Stimulated activated CD8-positive, alpha-beta memory T cell treated with anti-CD3 and anti-CD28 coated beads, Interleukin-2, amount 100 ng/mL, for 48 hours (primary cell): ENCODE results near the gene TSPYL2.

Experiments
- DNase-seq, 2 donors: peaks; one replicate each; pipeline ENCODE4 v3.0.0-alpha.2; 2020; ENCODE audit warnings: low read depth in 2 of 2

TSPYL2 gene

DNA sequence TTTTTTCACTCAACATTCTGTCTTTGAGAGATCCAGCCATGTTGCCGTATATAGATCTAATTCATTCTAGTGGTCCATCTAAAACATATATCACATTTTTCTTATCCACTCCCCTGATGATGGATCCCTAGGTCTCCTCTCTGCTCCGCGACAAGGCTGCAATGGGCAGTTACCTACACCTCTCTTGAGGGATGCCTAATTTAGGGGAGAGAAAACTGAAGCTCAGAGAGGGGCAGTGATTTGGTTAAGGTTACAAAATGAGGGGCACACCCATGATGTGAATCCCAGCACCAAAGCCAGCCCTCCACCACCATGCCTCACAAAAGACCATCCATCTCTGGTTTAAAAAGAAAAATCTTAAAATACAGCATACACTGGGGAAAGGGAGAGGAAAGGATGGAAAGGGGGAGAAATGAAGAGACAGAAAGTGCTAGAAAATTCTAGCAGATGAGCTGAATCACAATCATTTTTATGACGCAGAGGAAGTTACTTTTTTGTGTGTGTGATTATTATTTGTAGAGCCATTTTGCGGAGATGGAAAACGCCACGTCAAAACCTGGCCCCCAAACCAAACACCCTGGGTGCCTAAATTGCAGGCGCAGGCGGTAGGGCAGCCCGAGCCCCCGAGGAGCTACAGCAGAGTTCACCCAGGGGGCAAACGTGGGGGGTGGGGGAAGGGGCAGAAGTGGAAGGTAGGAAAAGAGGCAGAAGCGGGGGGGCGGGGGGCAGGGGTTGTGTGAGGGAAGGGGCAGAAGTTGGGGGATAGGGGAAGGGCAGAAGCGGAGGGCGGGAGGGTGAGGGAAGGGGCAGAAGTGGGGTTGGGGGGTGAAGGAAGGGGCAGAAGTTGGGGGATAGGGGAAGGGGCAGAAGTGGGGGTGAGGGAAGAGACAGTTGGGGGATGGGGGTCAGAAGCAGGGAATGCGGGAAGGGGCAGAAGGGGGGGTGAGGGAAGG is 1.3 kb upstream of the TSPYL2 start:
- DNase-seq = no peak

DNA sequence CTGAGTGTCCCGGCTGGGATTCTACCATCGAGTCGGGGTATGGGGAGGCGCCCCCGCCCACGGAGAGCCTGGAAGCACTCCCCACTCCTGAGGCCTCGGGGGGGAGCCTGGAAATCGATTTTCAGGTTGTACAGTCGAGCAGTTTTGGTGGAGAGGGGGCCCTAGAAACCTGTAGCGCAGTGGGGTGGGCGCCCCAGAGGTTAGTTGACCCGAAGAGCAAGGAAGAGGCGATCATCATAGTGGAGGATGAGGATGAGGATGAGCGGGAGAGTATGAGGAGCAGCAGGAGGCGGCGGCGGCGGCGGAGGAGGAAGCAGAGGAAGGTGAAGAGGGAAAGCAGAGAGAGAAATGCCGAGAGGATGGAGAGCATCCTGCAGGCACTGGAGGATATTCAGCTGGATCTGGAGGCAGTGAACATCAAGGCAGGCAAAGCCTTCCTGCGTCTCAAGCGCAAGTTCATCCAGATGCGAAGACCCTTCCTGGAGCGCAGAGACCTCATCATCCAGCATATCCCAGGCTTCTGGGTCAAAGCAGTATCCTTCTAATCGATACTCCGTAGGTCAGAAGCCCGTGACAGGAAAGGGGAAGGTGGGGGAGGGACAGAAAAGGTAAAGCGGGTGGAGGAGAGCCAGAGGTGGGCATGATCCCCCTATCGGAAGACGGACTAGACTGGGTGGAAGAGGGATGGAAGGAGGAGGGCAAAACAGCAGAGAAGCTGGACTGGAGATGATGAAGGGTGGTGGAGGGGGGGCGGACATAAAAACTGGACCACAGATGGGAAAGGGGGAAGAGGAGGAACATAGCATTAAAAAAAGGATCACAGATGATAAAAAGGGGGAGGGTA is 828 bp downstream of the TSPYL2 start:
- DNase-seq = no peak

DNA sequence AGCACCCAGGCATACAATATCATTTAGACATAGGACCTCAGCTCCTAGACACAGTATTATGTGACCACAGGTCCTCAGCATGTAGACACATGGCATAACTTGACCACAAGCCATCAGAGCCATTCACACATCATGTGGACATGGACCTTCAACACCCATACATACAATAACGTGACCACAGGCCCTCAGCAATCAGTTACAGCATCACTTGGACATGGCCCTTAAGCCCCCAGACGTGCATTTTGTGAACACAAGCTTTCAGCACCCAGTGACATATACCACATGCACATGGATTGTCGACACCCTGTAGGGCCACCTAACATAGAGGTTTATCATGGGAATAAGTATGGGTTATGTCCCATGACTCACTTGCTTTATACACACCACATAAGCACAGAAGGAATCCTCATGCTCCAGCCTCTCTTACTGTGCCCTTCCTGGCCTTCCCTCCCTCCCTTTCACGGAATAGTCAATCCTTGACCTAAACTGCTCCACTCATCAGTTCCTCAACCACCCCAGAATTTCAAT is 1.9 kb downstream of the TSPYL2 start:
- DNase-seq = no peak

DNA sequence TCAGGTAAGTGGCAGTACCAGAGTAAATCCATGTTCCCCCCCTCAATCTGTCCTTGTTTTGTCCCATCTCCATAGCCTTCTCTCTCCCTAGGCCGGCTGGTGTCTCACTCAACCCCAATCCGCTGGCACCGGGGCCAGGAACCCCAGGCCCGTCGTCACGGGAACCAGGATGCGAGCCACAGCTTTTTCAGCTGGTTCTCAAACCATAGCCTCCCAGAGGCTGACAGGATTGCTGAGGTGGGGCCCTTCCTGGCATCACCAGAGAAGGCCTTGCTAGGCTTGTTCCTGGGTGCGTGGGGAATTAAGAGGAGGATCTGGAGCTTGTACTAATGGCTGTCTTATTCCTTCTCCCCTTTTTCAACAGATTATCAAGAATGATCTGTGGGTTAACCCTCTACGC is 2.7 kb downstream of the TSPYL2 start:
- no peak for DNase-seq

DNA sequence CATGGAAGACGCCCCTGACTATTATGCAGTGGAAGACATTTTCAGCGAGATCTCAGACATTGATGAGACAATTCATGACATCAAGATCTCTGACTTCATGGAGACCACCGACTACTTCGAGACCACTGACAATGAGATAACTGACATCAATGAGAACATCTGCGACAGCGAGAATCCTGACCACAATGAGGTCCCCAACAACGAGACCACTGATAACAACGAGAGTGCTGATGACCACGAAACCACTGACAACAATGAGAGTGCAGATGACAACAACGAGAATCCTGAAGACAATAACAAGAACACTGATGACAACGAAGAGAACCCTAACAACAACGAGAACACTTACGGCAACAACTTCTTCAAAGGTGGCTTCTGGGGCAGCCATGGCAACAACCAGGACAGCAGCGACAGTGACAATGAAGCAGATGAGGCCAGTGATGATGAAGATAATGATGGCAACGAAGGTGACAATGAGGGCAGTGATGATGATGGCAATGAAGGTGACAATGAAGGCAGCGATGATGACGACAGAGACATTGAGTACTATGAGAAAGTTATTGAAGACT is 3.6 kb downstream of the TSPYL2 start:
- no peak for DNase-seq

DNA sequence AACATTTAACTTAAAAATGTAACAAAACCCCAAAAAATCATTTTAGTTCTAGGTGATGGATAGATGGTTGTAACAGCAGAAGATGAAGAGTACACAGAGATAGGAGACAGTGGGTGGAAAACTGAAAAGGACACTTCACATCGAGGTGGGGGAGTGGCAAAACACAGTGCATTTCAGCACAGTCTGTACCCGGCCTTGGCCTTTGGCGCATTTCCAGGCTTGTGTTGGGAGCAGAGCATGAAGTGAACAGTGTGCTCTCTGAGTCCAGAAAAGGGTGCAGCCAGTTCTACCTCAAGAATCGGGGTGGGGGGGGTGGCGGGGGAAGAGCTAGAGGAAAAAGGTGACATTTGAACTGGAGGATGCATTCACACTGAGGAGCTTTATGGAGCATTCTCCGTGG is 4.3 kb downstream of the TSPYL2 start:
- DNase-seq = no peak

DNA sequence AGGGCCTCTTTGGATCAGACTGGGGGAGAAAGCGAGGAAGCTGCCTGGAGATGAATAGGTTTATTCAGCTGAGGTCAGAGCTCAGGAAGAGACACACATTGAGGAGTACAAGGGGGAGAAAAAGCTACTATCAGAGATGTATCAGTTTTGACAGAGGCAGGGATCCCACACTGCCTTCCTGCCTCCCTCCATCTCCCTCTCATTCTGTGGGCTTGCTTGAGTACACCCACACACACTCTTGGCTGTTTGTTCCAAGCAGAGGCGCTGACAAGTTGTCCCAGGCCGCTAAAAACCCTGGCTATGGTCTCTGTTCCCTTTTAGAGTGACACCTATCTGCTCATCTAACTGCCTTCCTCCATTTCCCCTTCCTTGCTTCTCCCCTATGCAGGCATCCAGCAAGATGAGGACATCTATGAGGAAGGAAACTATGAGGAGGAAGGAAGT is 5.2 kb downstream of the TSPYL2 start:
- DNase-seq = no peak

DNA sequence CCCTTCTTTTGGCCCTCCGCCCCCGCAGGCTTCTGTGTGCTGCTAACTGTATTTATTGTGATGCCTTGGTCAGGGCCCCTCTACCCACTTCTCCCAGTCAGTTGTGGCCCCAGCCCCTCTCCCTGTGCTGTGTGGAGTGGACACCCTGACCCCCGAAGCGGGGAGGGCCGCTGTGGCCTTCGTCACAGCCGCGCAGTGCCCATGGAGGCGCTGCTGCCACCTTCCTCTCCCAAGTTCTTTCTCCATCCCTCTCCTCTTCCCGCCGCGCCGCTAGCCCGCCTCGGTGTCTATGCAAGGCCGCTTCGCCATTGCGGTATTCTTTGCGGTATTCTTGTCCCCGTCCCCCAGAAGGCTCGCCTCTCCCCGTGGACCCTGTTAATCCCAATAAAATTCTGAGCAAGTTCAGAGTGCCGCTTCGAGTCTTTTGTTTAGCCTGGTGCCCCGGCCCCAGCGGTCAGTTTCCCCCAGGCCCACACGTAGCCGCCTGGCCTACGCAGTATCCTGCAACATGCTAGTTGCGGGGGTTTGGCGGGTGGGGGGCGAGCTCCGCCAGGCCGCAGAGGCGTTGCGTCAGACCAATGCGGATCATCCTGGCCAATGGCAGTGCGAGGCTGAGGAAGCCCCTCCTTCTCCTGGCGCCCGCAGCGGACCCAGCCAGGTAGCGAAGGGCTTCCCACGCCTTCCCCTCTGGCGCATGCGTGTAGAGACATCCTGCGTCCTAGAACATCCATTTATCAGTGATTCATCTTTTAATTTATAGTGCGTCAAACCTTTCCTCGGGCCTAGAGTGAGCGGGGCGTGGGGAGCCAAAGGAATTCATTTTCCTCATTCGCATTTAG is 6.2 kb downstream of the TSPYL2 start:
- DNase-seq = peak; percentile 56 to 68

DNA sequence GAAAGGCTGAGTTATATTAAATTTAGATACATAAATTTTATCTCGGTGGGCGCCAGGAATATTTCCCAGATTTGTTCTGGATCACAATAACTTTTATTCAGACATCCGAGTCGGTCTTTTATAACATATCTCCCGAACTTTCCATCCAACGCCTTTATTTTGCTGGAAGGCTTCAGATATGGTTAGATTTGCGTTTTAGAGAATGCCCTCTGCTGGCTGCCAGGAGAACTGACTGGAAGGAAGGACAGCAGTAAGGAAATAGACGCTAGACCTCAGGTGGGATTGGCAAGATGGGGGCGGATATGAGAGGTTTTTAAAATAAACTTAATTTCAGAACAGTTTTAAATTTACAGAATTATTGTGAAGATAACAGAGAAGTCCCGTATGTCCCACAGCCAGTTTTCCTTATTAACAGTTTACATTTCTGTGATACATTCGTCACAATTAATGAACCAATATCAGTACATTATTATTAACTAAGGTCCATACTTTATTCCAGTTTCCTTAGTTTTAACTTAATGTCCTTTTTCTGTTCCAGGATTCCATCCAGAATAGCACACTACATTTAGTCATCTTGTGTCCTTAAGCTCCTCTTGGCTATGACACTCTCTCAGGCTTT is 7.2 kb downstream of the TSPYL2 start:
- DNase-seq = no peak

DNA sequence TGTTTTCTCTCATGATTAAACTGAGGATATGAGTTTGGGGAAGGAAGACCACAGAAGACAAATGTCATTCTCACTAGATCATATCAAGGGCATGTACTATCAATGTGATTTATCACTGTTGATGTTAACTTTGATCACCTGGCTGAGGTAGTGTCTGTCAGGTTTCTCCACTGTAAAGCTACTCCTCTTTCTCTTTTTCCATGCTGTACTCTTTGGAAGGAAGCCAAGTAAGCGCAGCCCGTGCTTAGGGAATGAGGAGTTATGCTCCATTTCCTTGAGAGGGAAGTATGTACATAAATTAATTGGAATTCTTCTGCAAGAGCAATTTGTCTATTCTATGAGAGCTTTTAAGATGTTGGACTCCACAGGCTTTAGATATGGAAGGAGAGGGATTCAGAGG is 7.8 kb downstream of the TSPYL2 start:
- no peak for DNase-seq

DNA sequence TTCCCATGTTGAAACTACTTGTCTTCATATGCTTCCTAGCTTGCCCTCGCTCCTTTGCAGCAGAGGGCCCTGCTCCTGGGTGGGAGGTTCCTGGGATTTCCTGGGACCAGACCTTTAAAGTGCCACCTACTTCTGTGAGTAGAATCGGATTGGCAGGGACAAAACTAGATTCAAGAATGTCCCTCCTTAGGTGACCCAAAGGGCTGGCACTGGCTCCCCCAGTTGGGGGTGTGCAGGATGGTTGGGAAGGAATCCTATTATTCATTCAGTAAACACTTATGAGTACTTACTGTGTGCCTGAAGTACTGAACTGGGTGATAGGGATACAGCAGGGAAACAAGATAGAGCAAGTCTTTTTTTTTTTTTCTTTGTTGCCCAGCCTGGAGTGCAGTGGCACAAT is 9.2 kb downstream of the TSPYL2 start:
- DNase-seq = no peak

DNA sequence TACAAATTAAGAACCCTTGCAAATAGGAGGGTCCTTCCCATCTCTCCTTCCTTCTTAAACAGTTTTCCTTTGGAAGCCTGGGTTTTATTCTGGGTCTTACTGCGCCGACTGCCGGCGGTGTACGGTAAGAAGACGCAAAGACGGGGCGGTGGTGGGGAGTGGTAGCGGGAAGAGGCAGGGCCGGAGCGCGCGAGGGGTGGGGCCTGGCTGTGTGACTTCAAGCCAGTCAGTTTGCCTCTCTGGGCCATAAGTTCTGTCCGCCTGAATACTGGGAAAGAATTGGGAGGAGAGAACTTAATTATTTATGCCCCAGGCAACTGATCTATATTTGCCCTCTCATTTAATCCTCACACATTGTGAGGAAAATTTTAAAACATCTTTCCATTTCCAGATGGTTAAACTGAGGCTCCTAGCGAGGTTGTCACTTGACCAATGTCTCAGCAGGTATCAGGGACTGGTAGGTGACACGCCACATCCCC is 11.0 kb downstream of the TSPYL2 start:
- DNase-seq = peak; percentile 63 to 66

DNA sequence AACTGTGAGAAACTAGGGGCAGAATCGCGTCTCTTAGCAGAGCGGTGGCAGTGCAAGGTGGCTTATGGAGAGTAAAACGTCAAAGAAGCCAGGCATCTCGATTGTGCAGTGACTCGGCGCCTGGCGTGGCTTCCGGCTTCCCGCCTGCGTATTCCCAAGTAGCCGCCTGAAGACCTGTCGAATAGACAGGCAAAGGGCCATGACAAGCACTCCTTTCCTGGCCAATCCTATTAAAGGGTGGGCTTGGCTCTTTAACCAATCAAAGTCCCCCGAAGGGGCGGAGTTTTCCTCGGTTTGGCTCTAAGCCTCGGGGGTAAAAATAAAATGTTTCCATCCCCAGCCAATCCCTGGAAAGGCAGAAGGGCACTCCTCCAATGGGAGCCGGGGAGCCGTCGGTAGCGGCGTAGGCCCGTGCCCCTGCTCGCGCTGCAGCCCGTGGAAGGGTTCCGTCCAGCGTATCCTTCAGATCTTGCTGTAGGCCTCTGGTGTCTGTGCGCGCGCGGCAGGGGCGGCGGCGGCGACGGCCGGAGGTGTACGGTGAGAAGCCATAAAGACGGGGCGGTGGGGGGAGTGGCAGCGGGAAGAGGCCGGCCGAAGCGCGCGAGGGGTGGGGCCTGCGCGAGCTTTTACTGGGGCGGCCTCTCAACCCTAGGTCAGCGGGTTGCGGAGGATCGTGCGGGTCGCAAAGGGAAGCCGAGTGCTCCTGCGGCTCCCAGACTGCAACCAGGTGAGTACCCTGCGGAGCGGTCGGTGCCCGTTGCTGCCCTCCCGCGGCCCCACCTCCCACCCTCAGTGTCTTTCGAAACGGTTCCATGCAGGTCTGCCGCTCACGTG is 11.8 kb downstream of the TSPYL2 start, which contains the start of gene KANTR:
Gene KANTR (plus strand): TSS at position 395 of the 834 bp plus-strand sequence. CDS start 30,131 bp downstream, outside the sequence.
- DNase-seq = peak; percentile 48 to 62

DNA sequence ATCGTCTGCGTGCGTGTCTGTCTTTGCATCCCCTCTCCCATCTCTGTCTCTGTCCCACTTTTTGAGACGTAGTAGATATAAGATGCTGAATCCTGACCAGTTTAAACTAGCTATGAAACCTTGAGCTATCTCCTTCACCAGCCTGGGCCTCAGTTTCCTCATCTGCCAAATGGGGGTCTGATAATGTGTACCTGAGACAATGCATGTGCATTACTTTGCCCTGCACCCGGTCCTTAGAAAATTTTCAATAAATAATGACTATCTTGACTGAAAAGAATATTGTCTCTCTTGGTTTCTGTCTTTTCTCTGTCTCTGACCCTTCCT is 12.4 kb downstream of the TSPYL2 start:
- DNase-seq = no peak

DNA sequence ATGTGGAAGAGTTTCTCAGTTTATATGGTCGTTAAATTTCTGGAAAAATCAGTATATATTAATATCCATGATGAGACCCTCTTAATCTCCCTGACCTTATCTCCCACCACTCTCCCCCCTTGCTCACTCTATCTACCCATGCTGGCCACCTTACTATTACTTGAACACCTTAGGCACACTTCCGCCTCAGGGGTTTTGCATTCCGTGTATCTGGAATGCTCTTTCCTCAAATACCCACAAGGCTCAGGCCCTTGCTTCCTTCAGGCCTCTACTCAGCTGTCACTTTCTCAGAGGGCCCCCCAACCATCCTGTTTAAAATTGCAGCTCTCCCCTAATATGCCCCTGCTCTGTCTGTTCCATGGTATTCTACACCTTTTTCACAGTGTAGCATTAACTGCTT is 13.6 kb downstream of the TSPYL2 start:
- no peak for DNase-seq

DNA sequence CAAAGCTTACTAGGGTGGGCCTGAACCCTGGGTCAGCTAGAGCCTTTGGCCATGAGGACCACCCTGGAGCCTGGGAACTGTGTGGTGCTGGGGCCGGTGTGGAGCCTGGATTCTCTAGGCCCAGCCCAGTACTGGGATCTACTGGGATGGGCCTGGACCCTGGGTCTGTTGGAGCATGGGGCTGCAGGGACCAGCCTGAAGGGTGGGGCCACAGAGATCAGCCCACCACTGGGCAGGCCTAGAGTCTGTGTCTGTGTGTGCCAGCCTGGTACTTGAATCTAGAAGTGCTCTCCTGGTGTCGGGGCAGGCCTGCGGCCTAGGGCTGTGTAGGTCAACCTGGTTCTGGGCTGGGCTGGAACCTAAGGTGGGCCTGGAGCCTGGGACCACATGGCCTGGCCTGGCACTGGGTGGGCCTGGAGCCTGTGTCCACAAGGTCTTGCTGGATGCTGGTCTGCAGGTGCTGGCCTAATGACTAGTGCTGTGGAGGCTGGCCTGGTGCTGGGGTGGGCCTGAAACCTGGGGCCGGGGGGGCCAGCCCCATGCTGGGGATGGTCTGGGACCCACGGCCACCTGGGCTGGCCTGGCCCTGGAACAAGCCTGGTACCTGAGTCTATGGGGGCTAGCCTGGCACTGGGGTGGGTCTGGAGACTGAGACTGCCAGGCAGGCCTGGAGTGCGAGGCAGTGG is 32.8 kb downstream of the TSPYL2 start:
- DNase-seq = no peak

DNA sequence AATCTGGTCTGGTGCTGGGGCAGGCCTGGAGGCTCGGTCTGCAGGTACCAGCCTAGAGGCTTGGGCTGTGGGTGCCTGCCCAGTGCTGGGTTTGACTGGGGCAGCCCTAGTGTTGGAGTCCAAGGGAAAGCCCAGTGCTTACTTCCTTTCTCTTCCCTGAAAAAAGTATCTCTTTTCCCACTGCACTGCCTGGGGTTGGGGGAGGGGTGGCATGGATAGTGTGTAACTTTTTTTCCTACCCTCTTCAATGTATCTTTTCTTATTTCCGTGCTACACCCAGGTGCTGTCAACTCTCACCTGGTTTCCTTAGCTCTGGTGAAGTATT is 33.3 kb downstream of the TSPYL2 start:
- no peak for DNase-seq

DNA sequence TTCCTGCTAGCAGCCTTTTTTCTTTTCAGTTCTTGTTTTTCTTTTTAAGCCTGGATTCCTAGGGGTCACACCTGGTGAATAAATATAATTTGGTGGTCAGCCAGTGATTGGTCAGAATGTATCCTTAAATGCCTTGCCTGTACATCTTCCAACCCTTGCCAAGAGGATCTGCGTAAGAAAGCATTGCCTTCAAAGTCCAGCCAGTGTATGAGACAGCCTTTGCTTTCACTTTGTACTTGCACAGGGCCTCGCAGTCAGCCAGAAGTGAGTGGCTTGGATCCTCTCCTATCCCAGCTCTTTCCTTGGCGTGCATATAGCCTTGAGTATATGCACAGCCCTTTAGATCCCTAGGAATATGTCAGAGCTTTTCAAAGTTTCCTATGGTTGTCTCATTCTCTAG is 33.9 kb downstream of the TSPYL2 start:
- no peak for DNase-seq

DNA sequence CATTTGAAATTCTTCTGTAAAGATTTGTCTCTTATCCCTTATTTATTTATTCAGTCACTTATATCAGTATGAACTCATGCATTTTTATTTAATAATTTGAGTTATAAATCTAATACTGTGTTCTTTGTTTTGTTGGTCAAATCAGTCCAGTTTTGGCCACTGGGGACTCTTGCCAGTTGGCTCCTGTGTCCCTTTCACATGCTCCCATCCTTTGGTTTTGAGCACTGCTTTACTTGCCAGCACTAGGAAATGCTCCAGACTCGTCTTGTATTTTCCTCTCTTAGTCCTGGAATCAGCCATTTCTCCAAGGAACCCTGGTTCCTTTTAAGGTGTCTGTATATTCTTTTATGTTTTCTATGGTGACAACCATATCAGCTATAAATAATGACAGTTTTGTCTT is 39.8 kb downstream of the TSPYL2 start:
- no peak for DNase-seq
